NCI-H446 treated with DMSO at 0.1 percent for 48 hours (cell line): ENCODE measurements around the gene CTDSP1.

Experiments used
- DNase-seq: peaks from one replicate; lab custom pipeline; 2025; lab: John Stamatoyannopoulos, UW

The CTDSP1 gene, protein sequence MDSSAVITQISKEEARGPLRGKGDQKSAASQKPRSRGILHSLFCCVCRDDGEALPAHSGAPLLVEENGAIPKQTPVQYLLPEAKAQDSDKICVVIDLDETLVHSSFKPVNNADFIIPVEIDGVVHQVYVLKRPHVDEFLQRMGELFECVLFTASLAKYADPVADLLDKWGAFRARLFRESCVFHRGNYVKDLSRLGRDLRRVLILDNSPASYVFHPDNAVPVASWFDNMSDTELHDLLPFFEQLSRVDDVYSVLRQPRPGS

DNA sequence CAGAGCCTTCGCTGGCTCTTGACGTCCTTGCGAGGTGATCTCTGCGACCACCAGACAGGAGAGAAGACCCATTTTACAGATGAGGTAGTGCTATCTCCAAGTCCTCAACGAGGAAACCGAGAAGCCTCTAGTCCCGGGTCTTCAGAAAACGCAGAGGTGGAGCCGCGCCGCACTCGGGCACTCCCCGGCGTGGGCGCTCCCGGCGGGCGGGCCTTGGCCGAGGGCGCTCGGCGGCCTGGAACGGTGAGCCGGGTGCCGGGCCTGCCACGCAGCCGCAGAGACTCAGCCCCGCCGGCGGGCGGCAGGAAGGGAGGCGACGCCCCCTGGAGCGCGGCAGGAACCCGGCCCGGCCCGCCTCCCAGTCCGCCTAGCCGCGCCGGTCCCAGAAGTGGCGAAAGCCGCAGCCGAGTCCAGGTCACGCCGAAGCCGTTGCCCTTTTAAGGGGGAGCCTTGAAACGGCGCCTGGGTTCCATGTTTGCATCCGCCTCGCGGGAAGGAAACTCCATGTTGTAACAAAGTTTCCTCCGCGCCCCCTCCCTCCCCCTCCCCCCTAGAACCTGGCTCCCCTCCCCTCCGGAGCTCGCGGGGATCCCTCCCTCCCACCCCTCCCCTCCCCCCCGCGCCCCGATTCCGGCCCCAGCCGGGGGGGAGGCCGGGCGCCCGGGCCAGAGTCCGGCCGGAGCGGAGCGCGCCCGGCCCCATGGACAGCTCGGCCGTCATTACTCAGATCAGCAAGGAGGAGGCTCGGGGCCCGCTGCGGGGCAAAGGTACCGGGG lies at the start of gene CTDSP1:
CTDSP1 (plus strand) TSS at position 478 of the 776 bp plus-strand sequence; CDS start at position 701, 223 bp downstream.
- peak; percentile 75 for DNase-seq

DNA sequence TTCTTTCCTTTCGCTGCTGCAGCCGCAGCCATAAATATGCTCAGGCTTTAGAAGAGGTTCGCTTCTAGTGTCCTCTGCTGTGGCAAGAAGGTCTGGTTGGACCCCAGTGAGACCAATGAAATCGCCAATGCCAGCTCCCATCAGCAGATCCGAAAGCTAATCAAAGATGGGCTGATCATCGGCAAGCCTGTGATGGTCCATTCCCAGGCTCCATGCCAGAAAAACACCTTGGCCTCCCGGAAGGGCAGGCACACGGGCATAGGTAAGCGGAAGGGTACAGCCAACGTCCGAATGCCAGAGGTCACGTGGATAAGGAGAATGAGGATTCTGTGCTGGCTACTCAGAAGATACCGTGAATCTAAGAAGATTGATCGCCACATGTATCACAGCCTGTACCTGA lies 45.6 kb upstream of the CTDSP1 start:
- no peak for DNase-seq

DNA sequence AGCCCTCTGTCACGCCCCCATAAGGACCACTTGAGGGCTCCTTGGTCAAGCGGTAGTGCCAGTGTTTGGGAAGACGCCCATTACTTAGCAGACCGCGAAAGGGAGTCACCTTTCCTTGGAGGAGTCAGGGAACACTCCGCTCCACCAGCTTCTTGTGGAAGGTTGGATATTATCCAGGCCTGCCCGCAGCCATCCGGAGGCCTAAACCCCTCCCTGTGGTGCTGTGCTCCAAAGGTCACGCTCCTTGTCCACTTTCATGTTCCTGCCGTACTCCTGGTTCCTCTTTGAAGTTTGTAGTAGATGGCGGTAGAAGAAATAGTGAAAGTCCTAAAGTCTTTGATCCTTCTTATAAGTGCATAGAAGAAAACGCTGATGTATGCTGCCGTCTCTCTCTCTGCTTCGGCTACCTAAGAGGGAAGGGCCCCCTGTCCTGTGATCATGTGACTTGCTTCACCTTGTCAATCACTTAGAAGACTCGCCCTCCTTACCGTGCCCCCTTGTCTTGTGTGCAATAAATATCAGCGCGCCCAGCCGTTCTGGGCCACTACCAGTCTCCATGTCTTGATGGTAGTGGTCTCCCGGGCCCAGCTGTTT lies 44.7 kb upstream of the CTDSP1 start:
- DNase-seq, result no peak

DNA sequence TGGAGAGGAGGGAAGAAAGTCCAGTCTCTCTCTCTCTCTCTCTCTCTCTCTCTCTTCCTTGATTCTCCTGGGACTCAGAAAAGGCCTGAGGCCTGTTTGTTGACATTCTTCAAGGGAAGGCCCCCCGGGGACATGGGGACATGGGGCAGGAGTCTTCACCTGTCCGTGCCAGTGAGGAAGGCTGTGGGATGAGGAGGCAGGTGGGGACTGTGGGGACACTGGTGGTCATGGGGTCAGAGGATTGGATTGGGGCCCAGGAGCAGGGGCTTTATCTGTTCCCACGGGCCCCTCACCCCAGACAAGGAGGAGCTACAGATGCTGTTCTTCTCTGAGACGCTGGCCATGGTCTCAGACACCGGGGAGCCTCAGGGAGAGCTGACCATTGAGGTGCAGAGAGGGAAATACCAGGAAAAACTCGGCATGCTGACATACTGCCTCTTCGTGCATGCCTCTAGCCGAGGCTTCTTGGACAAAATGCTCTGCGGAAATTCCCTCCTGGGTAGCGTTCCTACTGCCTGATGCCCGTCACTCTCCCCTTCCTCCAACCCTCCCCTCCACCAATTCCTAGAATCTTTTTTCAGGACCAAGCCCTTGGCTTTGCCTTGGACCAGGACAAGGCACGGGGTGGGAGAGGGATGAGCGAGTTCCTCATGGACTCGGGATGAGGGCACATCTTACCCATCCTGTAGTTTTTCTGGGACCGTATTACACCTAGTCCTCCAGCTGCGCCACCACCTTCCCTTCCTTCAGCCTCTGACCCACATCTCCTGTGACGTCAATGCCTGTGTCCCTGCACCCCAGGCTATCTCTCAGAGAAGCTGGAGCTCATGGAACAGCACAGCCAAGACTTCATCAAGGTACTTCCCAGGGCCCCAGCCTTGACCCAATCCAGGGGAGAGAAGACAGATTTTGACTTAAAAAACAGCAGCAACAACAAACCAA lies 42.2 kb upstream of the CTDSP1 start:
- no peak for DNase-seq

DNA sequence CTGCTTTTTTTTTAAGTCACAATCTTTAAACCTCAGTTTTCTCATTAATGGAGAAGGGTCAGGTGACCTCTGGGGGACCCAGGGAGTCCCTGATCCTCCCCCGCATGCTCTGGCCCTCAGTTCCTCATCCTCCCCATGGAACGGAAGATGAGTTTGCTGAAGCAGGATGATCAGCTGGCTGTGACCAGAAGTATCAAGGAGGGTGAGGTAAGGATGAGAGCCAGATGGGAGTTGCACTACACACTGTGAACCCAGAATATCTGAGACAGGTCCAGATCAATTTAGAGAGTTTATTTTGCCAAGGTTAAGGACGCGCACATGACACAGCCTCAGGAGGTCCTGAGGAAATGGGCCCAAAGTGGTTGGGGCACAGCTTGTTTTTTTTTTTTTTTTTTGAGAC lies 39.2 kb upstream of the CTDSP1 start:
- DNase-seq, result no peak

DNA sequence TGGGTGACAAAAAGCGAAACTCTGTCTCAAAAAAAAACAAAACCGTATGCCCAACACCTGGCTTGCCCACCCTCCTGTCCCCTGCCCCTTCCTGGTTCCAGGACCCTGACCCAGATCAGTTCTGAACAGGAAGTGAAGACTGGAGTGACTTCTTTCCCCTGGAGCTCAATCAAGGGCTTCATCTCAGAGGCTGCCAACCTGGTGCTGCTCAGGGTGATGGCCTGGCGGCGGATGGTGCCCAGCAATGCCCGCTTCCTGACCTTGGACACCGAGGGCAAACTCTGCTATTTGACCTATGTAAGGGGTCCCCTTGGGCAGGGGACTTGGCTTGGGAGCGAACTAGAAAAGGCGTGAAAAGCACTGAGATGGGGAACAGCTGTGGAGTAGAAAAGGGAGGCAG lies 37.1 kb upstream of the CTDSP1 start:
- no peak for DNase-seq

DNA sequence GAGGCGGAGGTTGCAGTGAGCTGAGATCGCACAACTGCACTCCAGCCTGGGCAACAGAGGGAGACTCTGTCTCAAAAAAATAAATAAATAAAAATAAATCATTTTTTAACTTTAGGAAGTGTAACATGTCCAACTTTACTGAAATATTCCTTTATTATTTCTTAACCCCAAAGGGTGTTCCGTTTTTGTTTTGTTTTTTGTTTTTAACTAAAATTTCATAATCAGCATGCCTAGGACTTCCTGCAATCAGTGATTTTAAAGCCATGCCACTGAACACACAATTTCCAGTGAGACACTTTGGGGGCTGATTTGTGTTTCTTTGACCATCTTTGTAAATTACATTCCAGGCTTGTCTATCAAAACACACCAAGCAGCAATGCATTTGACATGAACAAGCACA lies 35.9 kb upstream of the CTDSP1 start:
- DNase-seq, result no peak

DNA sequence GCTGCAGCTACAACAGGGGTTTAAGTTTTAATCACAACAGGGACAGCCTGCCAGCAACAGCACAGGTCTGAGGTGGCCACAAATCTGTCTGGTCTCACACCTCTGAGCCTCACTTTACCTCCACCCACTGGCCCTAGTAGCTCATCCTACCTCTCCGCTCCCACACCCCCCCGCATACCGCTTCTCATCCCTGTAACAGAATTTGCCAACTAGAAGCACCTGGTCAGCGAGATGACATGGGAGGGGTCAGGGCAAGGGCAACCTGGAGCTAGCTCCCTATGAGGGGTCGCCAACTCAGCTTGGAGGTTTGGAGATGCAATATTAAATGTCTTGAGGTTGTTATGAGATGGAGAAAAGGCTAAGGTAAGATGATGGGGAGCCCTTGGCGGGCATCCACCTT lies 35.5 kb upstream of the CTDSP1 start:
- no peak for DNase-seq

DNA sequence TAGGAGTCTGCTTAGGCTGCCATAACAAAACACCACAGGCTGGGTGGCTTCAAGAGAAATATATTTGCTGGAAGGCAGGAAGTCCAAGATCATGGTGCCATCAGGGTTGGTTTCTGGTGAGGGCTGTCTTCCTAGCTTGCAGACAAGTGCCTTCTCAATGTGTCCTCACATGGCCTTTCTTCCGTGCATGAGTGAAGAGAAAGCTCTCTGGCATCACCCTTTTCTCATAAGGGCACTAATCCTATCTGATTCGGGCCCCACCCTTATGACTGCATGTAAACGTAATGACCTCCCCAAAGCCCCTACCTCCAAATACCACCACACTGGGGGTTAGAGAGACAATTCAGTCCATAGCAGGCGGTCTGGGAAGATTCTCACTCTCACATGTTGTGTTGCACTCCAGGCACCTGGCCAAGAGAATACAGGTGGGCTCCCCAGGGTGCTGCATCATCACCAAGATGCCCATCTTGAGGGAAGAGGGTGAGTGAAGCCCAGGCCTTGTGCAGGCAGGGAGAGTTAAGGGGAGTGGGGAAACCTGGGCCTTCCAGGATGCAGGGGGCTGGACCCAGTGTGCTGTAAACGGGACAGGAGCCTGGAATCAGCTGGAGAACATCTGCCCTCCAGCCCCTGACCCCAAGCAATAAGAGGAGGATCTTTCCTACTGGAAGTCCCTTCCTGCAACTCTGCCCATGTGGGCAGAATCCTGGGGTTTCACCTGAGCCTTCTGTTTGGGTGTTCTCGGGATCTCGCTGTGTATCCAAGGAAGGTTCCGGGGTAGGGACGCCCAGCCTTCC lies 32.9 kb upstream of the CTDSP1 start:
- DNase-seq, result no peak

DNA sequence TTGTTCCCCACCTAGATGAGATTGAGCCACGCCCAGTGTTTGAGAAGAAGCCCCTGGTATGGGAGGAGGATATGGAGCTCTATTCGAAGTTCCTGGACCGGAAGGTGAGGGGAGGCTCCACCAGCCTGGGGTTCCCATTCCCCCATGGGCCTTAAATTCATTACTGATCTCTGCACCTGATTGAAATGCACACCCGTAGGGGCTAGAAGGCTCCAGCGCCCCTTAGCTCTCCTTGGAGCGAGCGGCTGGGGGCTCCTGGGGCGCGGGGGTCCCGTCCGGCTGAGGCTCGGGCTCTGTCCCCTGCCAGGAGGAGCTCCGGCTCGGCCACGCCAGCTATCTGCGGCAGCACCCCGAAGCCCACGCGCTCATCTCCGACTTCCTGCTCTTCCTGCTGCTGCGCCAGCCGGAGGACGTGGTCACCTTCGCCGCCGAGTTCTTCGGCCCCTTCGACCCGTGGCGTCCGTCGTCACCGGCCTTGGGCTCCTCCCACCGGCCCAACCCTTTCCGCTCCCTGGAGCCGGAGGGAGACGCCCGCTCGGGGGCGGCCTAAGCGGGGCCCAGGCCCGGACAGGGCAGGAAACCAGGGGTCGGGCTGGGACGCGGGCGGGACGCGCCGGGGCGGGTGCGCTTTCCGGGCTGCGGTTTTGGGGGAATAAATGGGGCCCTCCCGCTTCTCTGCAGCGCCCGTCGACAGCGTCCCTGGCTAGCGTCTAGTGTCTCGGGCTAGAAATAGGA lies 32.1 kb upstream of the CTDSP1 start:
- no peak for DNase-seq

DNA sequence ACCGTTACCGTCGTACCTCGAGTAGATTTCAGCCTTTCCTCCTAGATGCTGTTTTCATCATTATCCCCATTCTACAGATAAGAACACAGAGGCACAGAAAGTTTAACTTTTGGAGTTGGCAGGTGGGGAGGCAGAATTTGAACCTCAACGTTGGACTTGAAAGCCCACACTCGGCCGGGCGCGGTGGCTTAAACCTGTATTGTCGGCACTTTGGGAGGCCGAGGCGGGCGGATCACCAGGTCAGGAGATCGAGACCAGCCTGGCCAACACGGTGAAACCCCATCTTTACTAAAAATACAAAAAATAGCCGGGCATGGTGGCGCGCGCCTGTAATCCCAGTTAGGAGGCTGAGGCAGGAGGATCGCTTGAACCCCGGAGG lies 31.5 kb upstream of the CTDSP1 start:
- no peak for DNase-seq

DNA sequence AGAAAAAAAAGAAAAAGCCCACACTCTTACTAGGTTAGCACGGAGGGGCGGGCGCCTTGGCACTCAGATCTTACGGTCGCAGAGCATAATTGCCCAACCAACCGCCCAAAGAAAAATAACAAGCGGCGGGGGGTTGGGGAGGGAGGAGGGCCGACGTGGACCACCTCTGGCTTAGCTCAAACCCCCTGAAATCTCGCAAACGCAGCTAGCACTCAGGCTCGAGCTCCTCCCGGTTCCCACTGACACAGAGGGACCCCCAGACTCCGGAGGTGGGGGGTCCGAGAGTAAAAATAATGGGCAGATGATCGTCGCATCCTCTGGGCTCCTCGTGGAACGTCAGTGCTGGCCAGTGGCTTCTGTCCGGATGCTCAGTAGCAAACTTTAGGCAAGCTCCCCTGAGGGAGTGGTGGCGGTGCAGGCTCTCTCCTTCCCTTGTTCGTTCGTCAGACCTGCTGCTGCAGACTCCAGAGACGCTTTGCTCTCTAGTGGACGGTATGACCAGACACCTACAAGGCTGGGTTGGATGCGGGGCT lies 31.0 kb upstream of the CTDSP1 start:
- no peak for DNase-seq

DNA sequence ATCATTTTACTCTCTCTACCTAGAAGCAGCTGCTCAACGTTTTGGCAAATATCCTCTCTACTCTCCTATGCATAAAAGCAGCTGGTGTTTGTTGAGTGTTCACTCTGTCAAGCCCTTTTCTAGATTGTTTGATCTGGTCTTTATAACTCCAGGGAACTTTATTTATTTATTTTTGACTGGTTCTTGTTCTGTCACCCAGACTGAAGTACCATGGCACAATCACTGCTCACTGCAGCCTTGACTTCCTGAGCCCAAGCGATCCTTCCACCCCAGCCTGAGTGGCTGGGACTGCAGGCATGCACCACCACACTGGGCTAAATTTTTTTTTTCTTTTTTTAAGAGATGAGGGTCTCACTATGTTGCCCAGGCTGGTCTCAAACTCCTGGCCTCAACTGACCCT lies 30.3 kb upstream of the CTDSP1 start:
- no peak for DNase-seq

DNA sequence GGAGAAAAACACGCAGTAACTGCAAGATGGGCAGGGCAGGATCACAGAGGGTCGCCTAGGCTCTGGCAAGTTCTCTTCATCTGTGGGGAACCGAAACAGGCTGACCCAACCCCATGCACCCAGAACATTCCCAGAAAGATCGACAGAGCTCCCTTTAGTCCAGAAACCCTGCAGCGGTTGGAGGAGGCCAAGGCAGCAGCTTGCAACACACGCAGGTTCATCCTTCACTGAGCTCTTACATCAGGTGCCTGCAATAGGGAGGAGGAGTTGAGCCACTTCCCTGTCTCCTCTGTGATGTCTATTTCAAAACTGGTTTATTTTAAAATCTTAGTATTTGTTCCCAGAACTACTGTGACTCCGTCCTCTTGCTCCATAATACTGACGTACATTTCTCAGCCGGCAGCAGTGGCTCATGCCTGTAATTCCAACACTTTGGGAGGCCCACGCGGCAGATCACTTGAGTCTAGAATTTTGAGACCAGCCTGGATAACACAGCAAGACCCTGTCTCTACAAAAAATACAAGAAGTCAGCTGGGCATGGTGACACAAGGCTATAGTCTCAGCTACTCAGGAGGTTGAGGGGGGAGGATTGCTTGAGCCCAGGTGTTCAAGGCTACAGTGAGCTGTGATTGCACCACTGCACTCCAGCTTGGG lies 29.1 kb upstream of the CTDSP1 start:
- no peak for DNase-seq

DNA sequence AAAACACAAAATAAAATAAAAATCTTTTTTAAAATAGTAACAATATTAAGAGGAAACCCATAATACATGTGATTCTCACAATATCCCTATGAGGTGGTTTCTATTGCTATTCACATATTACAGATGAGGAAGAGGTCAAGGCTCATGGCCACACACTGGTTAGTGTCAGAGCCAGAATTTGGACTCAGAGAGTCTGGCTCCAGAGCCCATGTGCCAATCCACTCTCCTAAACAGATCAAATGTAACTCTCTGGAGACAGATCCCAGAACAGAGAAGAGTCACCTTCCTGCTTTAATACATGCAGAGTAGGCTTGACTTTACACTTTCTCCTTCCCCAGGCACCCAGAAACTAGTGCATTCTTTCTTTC lies 27.7 kb upstream of the CTDSP1 start:
- no peak for DNase-seq

DNA sequence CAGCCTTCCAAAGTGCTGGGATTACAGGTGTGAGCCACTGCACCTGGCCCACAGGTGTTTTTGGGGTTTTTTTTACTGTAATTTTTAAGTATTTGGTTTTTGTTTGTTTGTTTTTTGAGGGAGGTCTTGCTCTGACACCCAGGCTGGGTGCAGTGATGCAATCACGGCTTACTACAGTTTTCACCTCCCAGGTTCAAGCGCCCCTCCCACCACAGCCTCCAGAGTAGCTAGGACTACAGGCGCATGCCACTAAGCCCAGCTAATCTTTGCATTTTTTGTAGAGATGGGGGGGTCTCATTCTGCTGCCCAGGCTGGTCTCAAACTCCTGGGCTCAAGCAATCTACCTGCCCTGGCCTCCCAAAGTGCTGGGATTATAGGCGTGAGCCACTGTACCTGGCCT lies 24.9 kb upstream of the CTDSP1 start:
- no peak for DNase-seq

DNA sequence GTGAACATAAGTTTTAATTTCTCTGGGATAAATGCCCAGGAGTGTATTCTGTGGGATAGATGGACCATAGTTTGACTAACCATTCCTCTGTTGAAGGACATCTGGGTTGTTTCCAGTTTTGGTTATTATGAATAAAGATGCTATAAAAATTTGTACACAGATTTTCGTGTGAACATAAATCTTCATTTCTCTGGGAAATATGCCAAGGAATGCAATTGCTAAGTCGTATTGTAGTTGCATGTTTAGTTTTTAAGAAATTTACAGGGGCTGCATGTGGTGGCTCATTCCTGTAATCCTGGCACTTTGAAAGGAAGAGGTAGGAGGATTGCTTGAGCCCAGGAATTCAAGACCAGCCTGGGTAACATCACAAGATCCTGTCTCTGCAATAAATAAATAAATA lies 24.5 kb upstream of the CTDSP1 start:
- no peak for DNase-seq

DNA sequence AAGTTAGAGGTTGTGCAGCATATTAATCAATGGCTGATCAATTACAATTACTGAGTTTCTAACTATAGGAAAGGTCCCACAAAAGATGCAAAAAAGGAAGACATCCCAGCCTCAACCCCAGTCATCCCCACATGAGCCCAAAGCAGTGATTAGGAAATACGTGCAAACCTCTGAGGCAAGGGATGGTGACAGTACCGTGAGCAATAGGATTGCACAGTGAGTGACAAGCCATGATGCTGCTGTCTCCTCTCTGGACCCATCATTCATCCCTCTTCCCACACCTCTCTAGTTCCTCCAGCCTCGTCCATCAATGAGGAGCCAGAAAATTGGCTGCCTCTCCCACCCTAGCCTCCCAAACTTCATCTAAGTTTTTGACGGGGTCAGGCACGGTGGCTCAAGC lies 21.6 kb upstream of the CTDSP1 start:
- DNase-seq, result no peak

DNA sequence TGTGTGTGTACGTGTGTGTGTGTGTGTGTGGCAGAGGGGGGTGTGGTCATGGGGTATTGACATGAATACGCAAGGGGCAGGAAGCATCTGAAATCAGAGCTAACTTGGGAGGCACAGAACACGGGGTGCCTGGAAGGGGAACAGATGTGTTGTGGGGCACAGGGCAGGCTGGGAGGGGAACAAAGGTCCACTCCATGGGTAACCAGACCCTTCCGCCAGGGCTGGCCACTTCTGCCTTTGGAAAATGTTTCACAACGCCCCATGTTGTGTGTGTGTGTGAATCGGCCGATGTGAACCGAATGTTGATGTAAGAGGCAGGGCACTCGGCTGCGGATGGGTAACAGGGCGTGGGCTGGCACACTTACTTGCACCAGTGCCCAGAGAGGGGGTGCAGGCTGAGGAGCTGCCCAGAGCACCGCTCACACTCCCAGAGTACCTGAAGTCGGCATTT lies 17.7 kb upstream of the CTDSP1 start, which contains the start of gene SLC11A1:
SLC11A1 (plus strand) TSS at position 358 of the 451 bp plus-strand sequence. CDS start 96 bp downstream, outside the sequence.
- DNase-seq, result no peak

DNA sequence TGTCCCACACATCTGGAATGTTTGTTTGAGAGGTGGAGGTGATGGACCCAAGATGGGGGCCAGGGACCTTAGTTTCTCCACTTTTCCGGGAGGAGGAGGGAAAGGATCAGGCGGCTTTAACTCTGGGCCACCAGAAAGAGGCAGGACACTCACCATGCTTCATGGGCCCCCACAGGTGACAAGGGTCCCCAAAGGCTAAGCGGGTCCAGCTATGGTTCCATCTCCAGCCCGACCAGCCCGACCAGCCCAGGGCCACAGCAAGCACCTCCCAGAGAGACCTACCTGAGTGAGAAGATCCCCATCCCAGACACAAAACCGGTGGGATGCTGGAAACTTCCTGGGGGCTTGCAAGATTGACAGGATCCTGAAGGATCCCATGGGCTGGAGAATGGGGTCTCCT lies 16.9 kb upstream of the CTDSP1 start:
- DNase-seq, result no peak
